ENCODE measurements around the gene MRPS21.
"Not testable (repeated sequence)": the region's sequence is repeated elsewhere in the genome, so short reads cannot be mapped to it uniquely, and the experiment has no call there.

The MRPS21 gene

GRCh38 chr1:150281758-150282557 lies 11.7 kb upstream of the MRPS21 start, which contains the start of gene CIART:
Gene CIART, plus strand, starts transcription at chr1:150282554. Its CDS starts 714 bp downstream, at chr1:150283268.
- DNase-seq, result peak; percentile 55 to 85

GRCh38 chr1:150282558-150282958 lies 11.1 kb upstream of the MRPS21 start:
- no peak for DNase-seq

DNA sequence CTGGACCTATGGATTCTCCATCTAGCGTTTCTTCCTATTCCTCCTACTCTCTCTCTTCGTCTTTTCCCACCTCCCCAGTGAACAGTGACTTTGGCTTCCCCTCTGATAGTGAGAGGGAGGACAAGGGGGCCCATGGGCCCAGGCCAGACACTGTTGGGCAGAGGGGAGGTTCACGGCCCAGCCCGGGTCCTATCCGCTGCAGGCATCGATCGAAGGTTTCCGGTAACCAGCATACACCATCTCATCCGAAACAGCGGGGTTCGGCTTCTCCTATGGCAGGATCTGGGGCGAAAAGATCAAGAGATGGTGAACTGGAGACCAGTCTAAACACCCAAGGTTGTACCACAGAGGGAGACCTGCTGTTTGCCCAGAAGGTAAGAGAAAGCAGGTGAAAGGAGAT lies 10.4 kb upstream of the MRPS21 start:
- no peak for DNase-seq

GRCh38 chr1:150288382-150288781 lies 5.3 kb upstream of the MRPS21 start:
- DNase-seq, result no peak

DNA sequence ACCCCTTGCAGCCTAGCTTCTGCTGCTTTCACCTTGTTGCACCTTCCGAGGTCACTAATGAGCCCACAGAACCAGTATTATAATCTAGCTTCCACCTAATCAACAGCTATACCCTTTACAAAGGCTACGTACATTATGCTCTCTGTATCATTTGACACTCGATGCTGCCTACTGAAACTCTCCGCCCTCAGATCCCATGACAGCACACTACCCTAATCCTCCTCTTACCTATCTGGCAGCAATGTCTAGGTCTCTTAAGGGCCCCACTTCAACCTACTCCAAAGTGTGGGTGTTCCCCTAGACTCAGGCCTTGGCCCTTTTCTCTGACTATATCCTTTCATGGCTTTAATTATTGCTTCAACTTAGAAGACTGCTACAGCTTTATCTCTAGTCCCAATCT lies 4.8 kb upstream of the MRPS21 start:
- no peak for DNase-seq

GRCh38 chr1:150295476-150295875 lies 1.8 kb downstream of the MRPS21 start:
- no peak for DNase-seq

DNA sequence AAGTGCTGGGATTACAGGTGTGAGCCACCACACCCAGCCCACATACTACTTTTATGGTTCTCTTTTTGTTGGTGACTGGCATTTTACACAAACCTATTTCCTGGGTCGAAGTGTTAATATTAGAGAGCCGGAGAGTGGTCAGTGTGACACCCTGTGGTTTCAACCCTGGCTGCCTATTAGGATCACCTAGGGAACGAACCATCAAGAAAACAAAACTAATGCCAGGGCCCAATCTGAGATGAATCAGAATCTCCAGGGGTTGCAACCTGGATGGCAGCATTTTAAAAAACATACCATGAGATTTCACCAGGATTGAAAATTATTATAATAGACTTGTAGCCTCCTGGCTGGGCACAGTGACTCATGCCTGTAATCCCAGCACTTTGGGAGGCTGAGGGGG lies 6.1 kb downstream of the MRPS21 start:
- DNase-seq, result no peak

DNA sequence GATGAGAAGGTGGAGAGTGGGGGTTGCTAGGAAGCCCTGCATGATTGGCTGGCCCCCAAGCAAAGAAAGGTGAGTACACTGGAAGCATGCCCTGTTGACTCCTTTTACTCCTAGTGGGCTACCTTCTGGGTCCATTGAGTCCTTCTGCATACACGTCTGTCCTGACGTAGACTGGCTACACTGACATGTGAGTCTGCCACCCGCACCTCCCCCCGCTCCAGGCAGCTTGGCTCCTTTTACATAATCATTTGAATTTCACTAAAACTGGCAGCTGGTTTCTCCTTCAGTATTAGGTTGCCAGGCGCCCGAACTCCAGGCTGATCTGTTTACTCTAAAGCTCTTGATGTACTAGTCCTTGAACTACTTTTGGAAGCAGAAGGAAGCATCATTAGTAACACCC lies 8.7 kb downstream of the MRPS21 start:
- DNase-seq, result peak; percentile 2 to 25

DNA sequence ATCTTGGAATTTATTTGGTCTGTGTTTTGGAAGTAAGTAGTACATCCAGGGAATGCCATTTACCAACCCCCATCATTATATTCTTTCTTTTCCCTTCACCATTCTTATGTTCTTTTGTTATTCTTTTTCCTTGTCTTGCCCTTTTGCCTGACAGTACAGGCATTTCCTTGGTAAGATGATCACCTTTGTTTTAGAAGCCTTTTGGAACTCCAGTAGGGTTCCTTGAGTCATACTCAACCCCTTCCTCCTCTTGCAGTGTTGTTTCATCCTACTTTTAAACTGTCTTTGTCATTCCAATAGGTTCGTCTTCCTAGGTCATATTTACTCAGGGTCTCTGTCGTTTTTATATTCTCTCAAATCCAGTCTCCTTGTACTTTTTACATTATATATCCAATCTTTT lies 9.2 kb downstream of the MRPS21 start:
- DNase-seq, result no peak

DNA sequence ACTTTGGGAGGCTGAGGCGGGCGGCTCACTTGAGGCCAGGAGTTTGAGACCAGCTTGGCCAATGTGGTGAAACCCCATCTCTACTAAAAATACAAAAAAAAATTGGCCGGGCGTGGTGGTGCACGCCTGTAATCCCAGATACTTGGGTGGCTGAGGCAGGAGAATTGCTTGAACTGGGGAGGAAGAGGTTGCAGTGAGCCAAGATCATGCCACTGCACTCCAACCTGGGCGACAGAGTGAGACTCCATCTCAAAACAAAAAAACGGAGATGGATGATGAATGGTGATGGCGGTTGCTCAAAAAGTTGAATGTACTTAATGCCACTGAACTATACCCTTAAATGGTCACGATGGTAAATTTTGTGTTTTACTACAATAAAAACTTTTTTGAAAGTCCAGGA lies 14.9 kb downstream of the MRPS21 start:
- not testable (repeated sequence) for DNase-seq

DNA sequence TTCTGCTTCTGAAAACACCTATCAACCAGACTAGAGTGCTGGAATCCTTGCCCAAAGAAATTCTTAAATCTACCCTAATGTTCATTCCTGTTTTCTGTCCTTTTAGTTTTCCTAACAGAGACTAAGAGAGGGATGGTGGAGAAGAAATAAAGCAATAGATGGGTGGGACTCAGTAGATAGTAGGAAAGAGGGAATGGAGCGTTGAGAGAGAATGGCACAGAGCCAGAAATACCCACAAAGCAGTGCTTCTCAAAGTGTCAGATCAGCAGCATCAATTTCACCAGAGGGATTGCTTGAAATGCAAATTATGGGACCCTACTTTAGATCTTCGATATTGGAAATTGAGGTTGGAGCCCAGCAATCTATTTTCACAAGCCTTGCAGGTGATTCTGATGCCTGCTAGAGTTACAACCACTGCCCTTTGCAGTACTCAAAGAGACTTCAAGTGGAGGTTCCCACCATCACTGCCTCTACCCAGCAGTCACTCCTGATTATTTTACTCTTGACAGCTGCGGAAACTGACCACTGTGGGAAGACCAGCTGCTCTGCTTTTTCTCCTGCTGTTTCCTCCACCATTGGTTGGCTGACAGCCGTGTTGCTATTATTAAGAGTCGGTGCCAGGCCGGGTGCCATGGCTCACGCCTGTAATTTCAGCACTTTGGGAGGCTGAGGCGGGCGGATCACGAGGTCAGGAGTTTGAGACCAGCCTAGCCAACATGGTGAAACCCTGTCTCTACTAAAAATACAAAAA lies 16.3 kb downstream of the MRPS21 start:
- peak in 1 of 2 experiments; percentile 75 for DNase-seq

- DNase-seq, result peak; percentile 55 to 81
Observed at GRCh38 chr1:150311762-150312161, 18.1 kb downstream of the MRPS21 start.

DNA sequence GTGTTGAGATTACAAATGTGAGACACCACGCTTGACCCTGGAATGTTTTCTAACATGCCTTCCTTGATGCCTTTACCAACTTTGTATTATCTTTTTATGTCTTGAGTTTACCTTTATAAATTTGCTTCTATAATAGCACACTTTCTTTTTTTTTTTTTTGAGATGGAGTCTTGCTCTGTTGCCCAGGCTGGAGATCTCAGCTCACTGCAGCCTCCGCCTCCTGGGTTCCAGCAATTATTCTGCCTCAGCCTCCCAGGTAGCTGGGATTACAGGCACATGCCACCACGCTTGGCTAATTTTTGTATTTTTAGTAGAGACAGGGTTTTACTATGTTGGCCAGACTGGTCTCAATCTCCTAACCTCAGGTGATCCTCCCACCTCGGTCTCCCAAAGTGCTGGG lies 21.0 kb downstream of the MRPS21 start:
- DNase-seq, result not testable (repeated sequence)

DNA sequence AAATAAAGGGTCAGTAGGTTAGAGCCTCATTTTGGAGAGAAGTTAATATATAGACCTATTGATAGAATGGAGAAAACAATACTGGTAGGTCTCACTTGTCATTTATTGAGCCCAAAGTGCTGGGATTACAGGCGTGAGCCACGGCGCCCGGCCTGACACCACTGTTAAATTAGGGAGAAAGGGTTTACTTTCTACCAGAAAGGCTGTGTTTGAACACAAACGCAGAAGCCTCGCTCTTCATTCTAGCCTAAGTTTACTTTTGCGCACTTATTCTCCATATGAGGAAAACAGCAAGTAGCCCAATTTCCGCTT lies 27.0 kb downstream of the MRPS21 start:
- no peak for DNase-seq

- DNase-seq, result no peak
Observed at GRCh38 chr1:150321826-150322166, 28.1 kb downstream of the MRPS21 start.

DNA sequence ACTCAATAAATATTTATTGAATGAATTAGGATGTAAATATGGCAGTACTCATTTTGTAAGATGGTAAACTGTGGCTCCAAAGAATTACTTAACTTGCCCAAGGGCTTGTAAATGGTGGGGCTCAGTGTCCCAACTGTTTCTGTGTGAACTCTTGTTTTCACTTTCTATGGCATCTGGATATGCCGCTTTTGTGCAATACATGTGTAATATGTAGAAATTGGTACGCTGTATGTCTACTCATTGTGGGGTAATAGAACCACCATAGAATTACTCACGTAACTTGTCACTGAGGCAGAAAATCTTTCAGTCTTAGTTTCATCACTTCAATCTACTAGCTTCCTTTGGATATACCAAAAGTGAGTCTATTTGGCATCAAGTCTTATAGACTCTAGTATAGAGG lies 28.6 kb downstream of the MRPS21 start:
- no peak for DNase-seq

GRCh38 chr1:150332651-150333290 lies 39.1 kb downstream of the MRPS21 start:
- DNase-seq, result no peak

GRCh38 chr1:150346316-150346715 lies 52.7 kb downstream of the MRPS21 start:
- no peak for DNase-seq

DNA sequence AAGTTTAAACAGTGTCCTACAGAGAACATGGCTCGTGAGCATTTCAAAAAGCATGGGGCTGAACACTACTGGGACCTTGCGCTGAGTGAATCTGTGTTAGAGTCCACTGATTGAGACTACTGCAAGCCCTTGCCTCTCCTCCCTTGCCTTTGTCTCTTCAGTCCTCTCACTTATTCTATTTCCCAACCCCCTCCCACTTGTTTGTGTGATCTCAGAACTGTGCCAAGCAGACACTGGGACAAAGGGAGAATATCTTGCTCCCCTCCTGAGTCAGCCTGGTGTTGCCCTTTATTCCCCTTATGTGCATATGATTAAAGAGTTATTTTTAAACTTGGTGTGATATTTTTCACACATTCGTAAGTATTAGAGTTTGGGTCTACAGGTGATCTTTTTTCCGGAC lies 59.2 kb downstream of the MRPS21 start:
- DNase-seq, result no peak
